ENCODE results near the gene PCSK4.

The PCSK4 gene

DNA sequence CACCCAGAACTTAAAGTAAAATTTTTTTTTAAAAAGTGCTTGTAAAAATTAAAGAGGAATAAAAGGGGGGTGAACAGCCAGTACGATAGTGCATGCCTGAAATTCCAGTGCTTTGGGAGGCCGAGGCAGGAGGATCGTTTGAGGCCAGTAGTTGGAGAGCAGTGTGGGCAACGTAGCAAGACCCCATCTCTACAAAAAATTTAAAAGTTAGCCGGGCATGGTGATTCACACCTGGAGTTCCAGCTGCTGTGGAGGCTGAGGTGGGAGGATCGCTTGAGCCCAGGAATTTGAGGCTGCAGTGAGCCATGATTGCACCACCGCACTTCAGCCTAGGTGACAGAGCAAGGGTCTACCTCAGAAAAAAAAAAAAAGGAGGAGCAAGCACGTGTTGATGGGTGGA is 14.9 kb upstream of the PCSK4 start:
- TF ChIP-seq, protein P1, sequence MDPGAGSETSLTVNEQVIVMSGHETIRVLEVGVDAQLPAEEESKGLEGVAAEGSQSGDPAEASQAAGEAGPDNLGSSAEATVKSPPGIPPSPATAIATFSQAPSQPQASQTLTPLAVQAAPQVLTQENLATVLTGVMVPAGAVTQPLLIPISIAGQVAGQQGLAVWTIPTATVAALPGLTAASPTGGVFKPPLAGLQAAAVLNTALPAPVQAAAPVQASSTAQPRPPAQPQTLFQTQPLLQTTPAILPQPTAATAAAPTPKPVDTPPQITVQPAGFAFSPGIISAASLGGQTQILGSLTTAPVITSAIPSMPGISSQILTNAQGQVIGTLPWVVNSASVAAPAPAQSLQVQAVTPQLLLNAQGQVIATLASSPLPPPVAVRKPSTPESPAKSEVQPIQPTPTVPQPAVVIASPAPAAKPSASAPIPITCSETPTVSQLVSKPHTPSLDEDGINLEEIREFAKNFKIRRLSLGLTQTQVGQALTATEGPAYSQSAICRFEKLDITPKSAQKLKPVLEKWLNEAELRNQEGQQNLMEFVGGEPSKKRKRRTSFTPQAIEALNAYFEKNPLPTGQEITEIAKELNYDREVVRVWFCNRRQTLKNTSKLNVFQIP (CRISPR knock-in tag; IDR thresholded peaks at IDR 0.05; ENCODE audit: borderline replicate concordance, low read depth), result no peak
- TF ChIP-seq RARB (CRISPR knock-in tag; IDR thresholded peaks at IDR 0.05), result no peak
- no peak for TF ChIP-seq OSR1 (CRISPR knock-in tag; IDR thresholded peaks at IDR 0.05)
- no peak for TF ChIP-seq BACH2 (CRISPR knock-in tag; IDR thresholded peaks at IDR 0.05; ENCODE audit: borderline replicate concordance)
- TF ChIP-seq, protein P2, sequence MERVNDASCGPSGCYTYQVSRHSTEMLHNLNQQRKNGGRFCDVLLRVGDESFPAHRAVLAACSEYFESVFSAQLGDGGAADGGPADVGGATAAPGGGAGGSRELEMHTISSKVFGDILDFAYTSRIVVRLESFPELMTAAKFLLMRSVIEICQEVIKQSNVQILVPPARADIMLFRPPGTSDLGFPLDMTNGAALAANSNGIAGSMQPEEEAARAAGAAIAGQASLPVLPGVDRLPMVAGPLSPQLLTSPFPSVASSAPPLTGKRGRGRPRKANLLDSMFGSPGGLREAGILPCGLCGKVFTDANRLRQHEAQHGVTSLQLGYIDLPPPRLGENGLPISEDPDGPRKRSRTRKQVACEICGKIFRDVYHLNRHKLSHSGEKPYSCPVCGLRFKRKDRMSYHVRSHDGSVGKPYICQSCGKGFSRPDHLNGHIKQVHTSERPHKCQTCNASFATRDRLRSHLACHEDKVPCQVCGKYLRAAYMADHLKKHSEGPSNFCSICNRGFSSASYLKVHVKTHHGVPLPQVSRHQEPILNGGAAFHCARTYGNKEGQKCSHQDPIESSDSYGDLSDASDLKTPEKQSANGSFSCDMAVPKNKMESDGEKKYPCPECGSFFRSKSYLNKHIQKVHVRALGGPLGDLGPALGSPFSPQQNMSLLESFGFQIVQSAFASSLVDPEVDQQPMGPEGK (CRISPR knock-in tag; IDR thresholded peaks at IDR 0.05; ENCODE audit: borderline replicate concordance), result no peak
- no peak for TF ChIP-seq ZNF8 (CRISPR knock-in tag; IDR thresholded peaks at IDR 0.05)
- TF ChIP-seq, protein P3, sequence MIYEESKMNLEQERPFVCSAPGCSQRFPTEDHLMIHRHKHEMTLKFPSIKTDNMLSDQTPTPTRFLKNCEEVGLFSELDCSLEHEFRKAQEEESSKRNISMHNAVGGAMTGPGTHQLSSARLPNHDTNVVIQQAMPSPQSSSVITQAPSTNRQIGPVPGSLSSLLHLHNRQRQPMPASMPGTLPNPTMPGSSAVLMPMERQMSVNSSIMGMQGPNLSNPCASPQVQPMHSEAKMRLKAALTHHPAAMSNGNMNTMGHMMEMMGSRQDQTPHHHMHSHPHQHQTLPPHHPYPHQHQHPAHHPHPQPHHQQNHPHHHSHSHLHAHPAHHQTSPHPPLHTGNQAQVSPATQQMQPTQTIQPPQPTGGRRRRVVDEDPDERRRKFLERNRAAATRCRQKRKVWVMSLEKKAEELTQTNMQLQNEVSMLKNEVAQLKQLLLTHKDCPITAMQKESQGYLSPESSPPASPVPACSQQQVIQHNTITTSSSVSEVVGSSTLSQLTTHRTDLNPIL (CRISPR knock-in tag; IDR thresholded peaks at IDR 0.05; ENCODE audit: low read depth), result no peak
- no peak for TF ChIP-seq ZNF70 (CRISPR knock-in tag; IDR thresholded peaks at IDR 0.05)
- no peak for TF ChIP-seq ZC3H10 (CRISPR knock-in tag; IDR thresholded peaks at IDR 0.05)
- TF ChIP-seq, protein P4, sequence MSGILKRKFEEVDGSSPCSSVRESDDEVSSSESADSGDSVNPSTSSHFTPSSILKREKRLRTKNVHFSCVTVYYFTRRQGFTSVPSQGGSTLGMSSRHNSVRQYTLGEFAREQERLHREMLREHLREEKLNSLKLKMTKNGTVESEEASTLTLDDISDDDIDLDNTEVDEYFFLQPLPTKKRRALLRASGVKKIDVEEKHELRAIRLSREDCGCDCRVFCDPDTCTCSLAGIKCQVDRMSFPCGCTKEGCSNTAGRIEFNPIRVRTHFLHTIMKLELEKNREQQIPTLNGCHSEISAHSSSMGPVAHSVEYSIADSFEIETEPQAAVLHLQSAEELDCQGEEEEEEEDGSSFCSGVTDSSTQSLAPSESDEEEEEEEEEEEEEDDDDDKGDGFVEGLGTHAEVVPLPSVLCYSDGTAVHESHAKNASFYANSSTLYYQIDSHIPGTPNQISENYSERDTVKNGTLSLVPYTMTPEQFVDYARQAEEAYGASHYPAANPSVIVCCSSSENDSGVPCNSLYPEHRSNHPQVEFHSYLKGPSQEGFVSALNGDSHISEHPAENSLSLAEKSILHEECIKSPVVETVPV (CRISPR knock-in tag; IDR thresholded peaks at IDR 0.05), result no peak
- no peak for TF ChIP-seq ESRRG (CRISPR knock-in tag; IDR thresholded peaks at IDR 0.05)

DNA sequence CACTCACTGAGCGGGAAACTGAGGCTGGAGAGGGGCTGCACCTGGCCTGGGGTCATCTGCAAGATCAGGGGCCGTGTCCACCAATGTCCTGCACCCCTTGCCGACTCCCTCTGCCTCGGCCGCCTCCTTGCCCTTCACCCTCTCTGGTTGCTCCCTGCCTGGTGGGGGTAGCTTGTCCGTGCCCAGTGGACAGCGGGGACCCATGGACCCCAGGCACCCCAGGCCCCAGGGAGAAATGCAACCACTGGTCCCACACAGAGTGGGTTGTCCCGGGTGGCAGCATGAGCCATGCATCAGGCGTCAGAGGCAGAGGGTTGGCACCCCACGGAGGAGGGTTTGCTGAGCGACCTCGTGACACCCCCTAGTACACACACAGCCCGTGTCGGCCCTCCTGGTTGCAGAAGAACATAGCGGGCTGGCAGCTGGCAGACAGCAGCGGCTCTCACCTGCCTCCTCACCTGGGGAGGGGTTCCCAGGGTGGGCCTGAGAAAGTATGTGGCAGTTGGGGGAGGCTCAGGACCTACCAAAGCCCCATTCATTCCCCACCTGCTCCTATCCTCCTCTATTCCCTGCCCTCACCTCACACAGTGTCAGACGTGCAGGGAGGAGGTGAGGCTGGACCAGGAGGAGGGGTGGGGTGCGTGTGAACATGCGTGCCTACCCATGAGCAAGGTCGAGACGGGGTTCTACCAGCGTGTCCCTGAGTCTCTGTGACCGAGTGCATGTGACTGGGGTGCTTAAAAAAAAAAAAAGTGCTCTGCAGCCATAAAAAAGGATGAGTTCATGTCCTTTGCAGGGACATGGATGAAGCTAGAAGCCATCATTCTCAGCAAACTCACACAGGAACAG is 14.0 kb upstream of the PCSK4 start:
- TF ChIP-seq TCF4 (CRISPR knock-in tag; IDR thresholded peaks at IDR 0.05; ENCODE audit: borderline replicate concordance) (no peak), BACH2 (CRISPR knock-in tag; IDR thresholded peaks at IDR 0.05; ENCODE audit: borderline replicate concordance) (no peak)
- no peak for ATAC-seq

More for the DNA sequence above, 14.9 kb upstream of the PCSK4 start:
- no peak for ATAC-seq

DNA sequence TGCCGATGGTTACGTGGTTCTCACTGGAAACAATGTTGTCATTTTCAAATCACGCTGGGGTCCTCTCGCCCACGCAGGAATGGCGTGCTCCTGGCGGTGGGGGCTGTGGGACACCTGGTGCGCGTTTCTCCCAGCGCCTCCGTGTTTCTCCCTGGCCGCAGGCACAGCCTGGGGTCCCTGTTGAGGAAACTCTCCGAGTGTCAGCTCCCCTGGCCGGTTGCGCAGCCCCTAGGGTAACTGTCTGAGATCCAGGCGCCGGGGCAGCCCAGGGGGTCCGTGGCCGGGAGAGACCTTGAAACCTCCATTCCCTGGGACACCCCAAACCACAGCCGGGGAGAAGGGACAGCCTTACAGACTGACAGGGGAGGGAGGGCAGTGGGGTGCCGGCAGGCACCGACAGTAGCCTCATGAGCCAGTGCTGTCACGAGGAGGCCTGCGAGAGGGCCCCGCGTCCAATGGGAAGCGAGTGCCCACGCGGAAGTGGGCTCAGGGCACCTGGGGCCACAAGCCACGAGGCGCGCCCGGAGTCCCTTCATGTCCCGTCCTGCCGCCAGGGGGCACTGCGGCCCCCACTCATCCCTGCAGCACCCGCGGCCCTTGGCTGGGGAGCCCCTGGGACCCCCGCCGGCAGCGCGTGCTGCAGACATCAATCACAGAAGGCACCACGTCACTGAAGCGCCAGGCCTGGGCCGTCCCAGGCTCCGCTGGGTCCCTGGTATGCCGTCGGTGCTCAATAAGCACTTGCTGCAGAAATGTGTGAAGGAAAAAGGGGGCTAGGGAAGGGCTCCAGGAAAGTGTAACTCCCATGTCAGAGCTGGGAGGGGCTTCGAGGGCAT is 13.2 kb upstream of the PCSK4 start:
- ATAC-seq, result peak; percentile 58
- TF ChIP-seq, protein P2 (CRISPR knock-in tag; IDR thresholded peaks at IDR 0.05; ENCODE audit: borderline replicate concordance), result no peak
- TF ChIP-seq OSR1 (CRISPR knock-in tag; IDR thresholded peaks at IDR 0.05) (no peak), ZNF8 (CRISPR knock-in tag; IDR thresholded peaks at IDR 0.05) (no peak), ZNF565 (CRISPR knock-in tag; conservative IDR thresholded peaks at IDR 0.05; ENCODE audit: low read depth) (no peak), GLIS3 (CRISPR knock-in tag; IDR thresholded peaks at IDR 0.05) (no peak), TOX (CRISPR knock-in tag; IDR thresholded peaks at IDR 0.05; ENCODE audit: borderline replicate concordance) (no peak), PPARA (CRISPR knock-in tag; IDR thresholded peaks at IDR 0.05; ENCODE audit: borderline replicate concordance) (no peak), RARB (CRISPR knock-in tag; IDR thresholded peaks at IDR 0.05) (no peak), ZNF70 (CRISPR knock-in tag; IDR thresholded peaks at IDR 0.05) (no peak)
- TF ChIP-seq, protein P3 (CRISPR knock-in tag; IDR thresholded peaks at IDR 0.05; ENCODE audit: low read depth), result no peak
- TF ChIP-seq, protein P1 (CRISPR knock-in tag; IDR thresholded peaks at IDR 0.05; ENCODE audit: borderline replicate concordance, low read depth), result no peak
- TF ChIP-seq, protein P5, sequence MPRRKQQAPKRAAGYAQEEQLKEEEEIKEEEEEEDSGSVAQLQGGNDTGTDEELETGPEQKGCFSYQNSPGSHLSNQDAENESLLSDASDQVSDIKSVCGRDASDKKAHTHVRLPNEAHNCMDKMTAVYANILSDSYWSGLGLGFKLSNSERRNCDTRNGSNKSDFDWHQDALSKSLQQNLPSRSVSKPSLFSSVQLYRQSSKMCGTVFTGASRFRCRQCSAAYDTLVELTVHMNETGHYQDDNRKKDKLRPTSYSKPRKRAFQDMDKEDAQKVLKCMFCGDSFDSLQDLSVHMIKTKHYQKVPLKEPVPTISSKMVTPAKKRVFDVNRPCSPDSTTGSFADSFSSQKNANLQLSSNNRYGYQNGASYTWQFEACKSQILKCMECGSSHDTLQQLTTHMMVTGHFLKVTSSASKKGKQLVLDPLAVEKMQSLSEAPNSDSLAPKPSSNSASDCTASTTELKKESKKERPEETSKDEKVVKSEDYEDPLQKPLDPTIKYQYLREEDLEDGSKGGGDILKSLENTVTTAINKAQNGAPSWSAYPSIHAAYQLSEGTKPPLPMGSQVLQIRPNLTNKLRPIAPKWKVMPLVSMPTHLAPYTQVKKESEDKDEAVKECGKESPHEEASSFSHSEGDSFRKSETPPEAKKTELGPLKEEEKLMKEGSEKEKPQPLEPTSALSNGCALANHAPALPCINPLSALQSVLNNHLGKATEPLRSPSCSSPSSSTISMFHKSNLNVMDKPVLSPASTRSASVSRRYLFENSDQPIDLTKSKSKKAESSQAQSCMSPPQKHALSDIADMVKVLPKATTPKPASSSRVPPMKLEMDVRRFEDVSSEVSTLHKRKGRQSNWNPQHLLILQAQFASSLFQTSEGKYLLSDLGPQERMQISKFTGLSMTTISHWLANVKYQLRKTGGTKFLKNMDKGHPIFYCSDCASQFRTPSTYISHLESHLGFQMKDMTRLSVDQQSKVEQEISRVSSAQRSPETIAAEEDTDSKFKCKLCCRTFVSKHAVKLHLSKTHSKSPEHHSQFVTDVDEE (CRISPR knock-in tag; IDR thresholded peaks at IDR 0.05), result no peak

Measured in SK-N-SH treated with all-trans-retinoic acid at 6 μM for 48 hours (cell line).